Measurements from ENCODE around the gene RNF13.

GRCh38 chr3:149783576-149783975 is 29.4 kb upstream of the RNF13 start:
- TF ChIP-seq CTCF (IDR thresholded peaks at IDR 0.05; ENCODE audit: insufficient read depth, low read length, poor library complexity, severe bottlenecking): no peak
- no peak for TF ChIP-seq EZH2phosphoT487 (conservative IDR thresholded peaks at IDR 0.05; ENCODE audit: low read length)
